Middle frontal gyrus (tissue), 1 donor: ENCODE data around the gene PHF2.

Experiments
- DNase-seq: peaks from one replicate; pipeline ENCODE4 v3.0.0-alpha.2; 2015; ENCODE audit warnings: low spot score; ENCODE audit errors: extremely low spot score

PHF2 gene

GRCh38 chr9:93649610-93650261, 73.4 kb downstream of the PHF2 start:
- no peak for DNase-seq

- DNase-seq, result no peak
These were observed 74.1 kb downstream of the PHF2 start for GRCh38 chr9:93650448-93650847.

GRCh38 chr9:93651521-93651950, 75.2 kb downstream of the PHF2 start:
- DNase-seq, result no peak

- no peak for DNase-seq
These were observed 76.5 kb downstream of the PHF2 start for GRCh38 chr9:93652604-93653592.

- no peak for DNase-seq
These were observed 77.4 kb downstream of the PHF2 start for GRCh38 chr9:93653760-93654159.

GRCh38 chr9:93654351-93654961, 78.1 kb downstream of the PHF2 start:
- DNase-seq, result no peak

- DNase-seq, result no peak
These were observed 79.4 kb downstream of the PHF2 start for GRCh38 chr9:93655621-93656425.

GRCh38 chr9:93656426-93657239, 80.2 kb downstream of the PHF2 start:
- DNase-seq, result no peak

GRCh38 chr9:93657331-93658111, 81.1 kb downstream of the PHF2 start:
- no peak for DNase-seq

- DNase-seq, result no peak
These were observed 82.0 kb downstream of the PHF2 start for GRCh38 chr9:93658184-93658925.

GRCh38 chr9:93659044-93659836, 82.9 kb downstream of the PHF2 start:
- DNase-seq, result no peak

GRCh38 chr9:93659837-93660177, 83.4 kb downstream of the PHF2 start:
- DNase-seq, result no peak

- no peak for DNase-seq
These were observed 84.1 kb downstream of the PHF2 start for GRCh38 chr9:93660352-93661046.

- DNase-seq, result no peak
These were observed 85.2 kb downstream of the PHF2 start for GRCh38 chr9:93661591-93661990.

- DNase-seq, result no peak
These were observed 85.7 kb downstream of the PHF2 start for GRCh38 chr9:93662016-93662638.

GRCh38 chr9:93662952-93663572, 86.7 kb downstream of the PHF2 start:
- no peak for DNase-seq
